SK-N-SH (cell line): ENCODE measurements around the gene ETV6.

ENCODE experiments used
- CHD2 ChIP-seq: fragments of 150-350 bp; IDR thresholded peaks from 2 replicates; pipeline ENCODE4 v1.6.1; 2018; ENCODE audit warnings: low read length; ENCODE audit not compliant: partially characterized antibody
- ELF1 ChIP-seq: IDR thresholded peaks from 2 replicates; pipeline ENCODE4 v1.4.0; 2012
- MXI1 ChIP-seq: IDR thresholded peaks from 2 replicates; pipeline ENCODE4 v1.6.1; 2012; ENCODE audit warnings: mild to moderate bottlenecking, low read depth, low read length, improper control_type of control experiment
- POLR2AphosphoS5 ChIP-seq: IDR thresholded peaks from 2 replicates; pipeline ENCODE4 v1.6.1; 2012; ENCODE audit warnings: low read depth, low read length
- RCOR1 ChIP-seq: fragments of 150-350 bp; IDR thresholded peaks from 2 replicates; pipeline ENCODE4 v1.6.1; 2017; ENCODE audit warnings: antibody characterized with exemption, low read length
- RXRA ChIP-seq: IDR thresholded peaks from 2 replicates; pipeline ENCODE4 v1.4.0; 2012; ENCODE audit warnings: low read depth, mild to moderate bottlenecking, borderline replicate concordance
- SMC3 ChIP-seq: IDR thresholded peaks from 2 replicates; pipeline ENCODE4 v1.6.1; 2012; ENCODE audit warnings: low read depth, low read length, improper control_type of control experiment
- TEAD4 ChIP-seq: IDR thresholded peaks from 2 replicates; pipeline ENCODE4 v1.4.0; 2012; ENCODE audit warnings: mild to moderate bottlenecking, borderline replicate concordance; ENCODE audit not compliant: insufficient read depth
- YY1 ChIP-seq: IDR thresholded peaks from 2 replicates; pipeline ENCODE4 v1.4.0; 2012; ENCODE audit warnings: low read depth, mild to moderate bottlenecking
- TF ChIP-seq, protein P1 (sequence below): fragments of 200-600 bp; sonication (generic); IDR thresholded peaks from 2 replicates; pipeline ENCODE4 v1.6.1; 2017; ENCODE audit warnings: antibody characterized with exemption, mild to moderate bottlenecking, moderate library complexity
- TF ChIP-seq, protein P2 (sequence below): IDR thresholded peaks from 2 replicates; pipeline ENCODE4 v1.4.0; 2012; ENCODE audit warnings: low read depth, borderline replicate concordance
- TF ChIP-seq, protein P3 (sequence below): IDR thresholded peaks from 2 replicates; pipeline ENCODE4 v1.6.1; 2012; ENCODE audit warnings: mild to moderate bottlenecking, low read depth, low read length, moderate library complexity
- TF ChIP-seq, protein P4 (sequence below): IDR thresholded peaks from 2 replicates; pipeline ENCODE4 v1.4.0; 2012; ENCODE audit warnings: low read depth

DNA sequence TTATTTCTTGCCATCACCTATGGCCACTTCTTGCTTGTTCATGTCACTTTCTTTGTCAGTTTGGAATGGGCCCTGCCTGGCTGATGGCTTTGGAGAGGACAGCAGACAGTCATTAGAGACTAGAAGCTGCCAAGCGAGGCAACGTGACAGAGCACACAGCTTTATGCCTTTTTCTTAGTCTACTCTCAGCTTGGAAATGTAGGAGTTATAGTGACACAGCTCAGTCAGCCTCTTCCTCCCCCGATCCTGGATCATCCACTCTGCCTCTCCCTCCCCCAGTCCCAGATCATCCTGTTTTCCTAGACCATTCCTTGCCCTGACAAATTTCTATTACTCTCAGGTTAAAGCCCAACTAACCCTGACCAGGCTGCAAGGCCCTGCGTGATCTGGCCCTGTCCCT lies 26.6 kb downstream of the ETV6 start:
- TF ChIP-seq CHD2 (no peak), ELF1 (no peak), YY1 (no peak), MXI1 (no peak), TEAD4 (no peak), RXRA (no peak), RCOR1 (no peak), SMC3 (no peak), POLR2AphosphoS5 (no peak)
- TF ChIP-seq, protein P1, sequence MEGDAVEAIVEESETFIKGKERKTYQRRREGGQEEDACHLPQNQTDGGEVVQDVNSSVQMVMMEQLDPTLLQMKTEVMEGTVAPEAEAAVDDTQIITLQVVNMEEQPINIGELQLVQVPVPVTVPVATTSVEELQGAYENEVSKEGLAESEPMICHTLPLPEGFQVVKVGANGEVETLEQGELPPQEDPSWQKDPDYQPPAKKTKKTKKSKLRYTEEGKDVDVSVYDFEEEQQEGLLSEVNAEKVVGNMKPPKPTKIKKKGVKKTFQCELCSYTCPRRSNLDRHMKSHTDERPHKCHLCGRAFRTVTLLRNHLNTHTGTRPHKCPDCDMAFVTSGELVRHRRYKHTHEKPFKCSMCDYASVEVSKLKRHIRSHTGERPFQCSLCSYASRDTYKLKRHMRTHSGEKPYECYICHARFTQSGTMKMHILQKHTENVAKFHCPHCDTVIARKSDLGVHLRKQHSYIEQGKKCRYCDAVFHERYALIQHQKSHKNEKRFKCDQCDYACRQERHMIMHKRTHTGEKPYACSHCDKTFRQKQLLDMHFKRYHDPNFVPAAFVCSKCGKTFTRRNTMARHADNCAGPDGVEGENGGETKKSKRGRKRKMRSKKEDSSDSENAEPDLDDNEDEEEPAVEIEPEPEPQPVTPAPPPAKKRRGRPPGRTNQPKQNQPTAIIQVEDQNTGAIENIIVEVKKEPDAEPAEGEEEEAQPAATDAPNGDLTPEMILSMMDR, result no peak
- TF ChIP-seq, protein P2, sequence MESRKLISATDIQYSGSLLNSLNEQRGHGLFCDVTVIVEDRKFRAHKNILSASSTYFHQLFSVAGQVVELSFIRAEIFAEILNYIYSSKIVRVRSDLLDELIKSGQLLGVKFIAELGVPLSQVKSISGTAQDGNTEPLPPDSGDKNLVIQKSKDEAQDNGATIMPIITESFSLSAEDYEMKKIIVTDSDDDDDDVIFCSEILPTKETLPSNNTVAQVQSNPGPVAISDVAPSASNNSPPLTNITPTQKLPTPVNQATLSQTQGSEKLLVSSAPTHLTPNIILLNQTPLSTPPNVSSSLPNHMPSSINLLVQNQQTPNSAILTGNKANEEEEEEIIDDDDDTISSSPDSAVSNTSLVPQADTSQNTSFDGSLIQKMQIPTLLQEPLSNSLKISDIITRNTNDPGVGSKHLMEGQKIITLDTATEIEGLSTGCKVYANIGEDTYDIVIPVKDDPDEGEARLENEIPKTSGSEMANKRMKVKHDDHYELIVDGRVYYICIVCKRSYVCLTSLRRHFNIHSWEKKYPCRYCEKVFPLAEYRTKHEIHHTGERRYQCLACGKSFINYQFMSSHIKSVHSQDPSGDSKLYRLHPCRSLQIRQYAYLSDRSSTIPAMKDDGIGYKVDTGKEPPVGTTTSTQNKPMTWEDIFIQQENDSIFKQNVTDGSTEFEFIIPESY, result no peak
- TF ChIP-seq, protein P3, sequence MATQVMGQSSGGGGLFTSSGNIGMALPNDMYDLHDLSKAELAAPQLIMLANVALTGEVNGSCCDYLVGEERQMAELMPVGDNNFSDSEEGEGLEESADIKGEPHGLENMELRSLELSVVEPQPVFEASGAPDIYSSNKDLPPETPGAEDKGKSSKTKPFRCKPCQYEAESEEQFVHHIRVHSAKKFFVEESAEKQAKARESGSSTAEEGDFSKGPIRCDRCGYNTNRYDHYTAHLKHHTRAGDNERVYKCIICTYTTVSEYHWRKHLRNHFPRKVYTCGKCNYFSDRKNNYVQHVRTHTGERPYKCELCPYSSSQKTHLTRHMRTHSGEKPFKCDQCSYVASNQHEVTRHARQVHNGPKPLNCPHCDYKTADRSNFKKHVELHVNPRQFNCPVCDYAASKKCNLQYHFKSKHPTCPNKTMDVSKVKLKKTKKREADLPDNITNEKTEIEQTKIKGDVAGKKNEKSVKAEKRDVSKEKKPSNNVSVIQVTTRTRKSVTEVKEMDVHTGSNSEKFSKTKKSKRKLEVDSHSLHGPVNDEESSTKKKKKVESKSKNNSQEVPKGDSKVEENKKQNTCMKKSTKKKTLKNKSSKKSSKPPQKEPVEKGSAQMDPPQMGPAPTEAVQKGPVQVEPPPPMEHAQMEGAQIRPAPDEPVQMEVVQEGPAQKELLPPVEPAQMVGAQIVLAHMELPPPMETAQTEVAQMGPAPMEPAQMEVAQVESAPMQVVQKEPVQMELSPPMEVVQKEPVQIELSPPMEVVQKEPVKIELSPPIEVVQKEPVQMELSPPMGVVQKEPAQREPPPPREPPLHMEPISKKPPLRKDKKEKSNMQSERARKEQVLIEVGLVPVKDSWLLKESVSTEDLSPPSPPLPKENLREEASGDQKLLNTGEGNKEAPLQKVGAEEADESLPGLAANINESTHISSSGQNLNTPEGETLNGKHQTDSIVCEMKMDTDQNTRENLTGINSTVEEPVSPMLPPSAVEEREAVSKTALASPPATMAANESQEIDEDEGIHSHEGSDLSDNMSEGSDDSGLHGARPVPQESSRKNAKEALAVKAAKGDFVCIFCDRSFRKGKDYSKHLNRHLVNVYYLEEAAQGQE, result no peak
- TF ChIP-seq, protein P4, sequence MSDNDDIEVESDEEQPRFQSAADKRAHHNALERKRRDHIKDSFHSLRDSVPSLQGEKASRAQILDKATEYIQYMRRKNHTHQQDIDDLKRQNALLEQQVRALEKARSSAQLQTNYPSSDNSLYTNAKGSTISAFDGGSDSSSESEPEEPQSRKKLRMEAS, result no peak
